HCT116 (cell line): ENCODE measurements around the gene DNM3. TPM values are rescaled to one million over a fixed set of nuclear protein-coding genes. Genes with fewer than 3 reads are reported as not detected.

Experiments
- ATAC-seq: fragments of 200-7000 bp; cut with Tn5 transposase; 2 replicates; pipeline ENCODE4 v1.9.1; 2020; ENCODE audit warnings: mild to moderate bottlenecking, moderate library complexity
- BruUV-seq: library from RNA; stranded (reverse); fragments of 400-500 nt; replicated peaks from 2 replicates; lab custom pipeline; 2021; lab: Mats Ljungman, UMichigan
- CTCF ChIA-PET: fragments of 300-600 bp; sonication (Branson Sonifier 250); formaldehyde crosslinking; loops from one replicate; lab custom pipeline; 2021; ENCODE audit warnings: antibody characterized with exemption; lab: Charles Lee
- POLR2A ChIA-PET: fragments of 300-600, 350-600 bp; sonication (Branson Sonifier 250); formaldehyde crosslinking; loops from one replicate; lab custom pipeline; 2021; ENCODE audit warnings: antibody characterized with exemption; lab: Charles Lee
- RAD21 ChIA-PET, 2 experiments: fragments of 300-600 bp; sonication (Branson Sonifier 250); formaldehyde crosslinking; loops; one replicate each; lab custom pipeline; 2023; ENCODE audit warnings: low total read pairs in 2 of 2; ENCODE audit not compliant: uncharacterized antibody in 2 of 2, unreplicated experiment in 2 of 2, low non-redundant PET in 1 of 2; lab: Charles Lee
- DNase-seq: peaks from one replicate; pipeline ENCODE4 v3.0.0-alpha.2; 2010; ENCODE audit warnings: low read depth, low spot score
- H2AFZ ChIP-seq: fragments of 200-600 bp; shearing (Covaris generic), sonication (generic); 2 replicates; pipeline ENCODE4 v1.6.1; 2017; ENCODE audit warnings: low read depth, mixed run types, mixed read lengths, antibody characterized with exemption, low read length; ENCODE audit not compliant: poor library complexity, severe bottlenecking
- H3K27ac ChIP-seq: 2 replicates; pipeline ENCODE4 v1.5.1; 2012; ENCODE audit warnings: low read depth, low read length
- H3K27me3 ChIP-seq: fragments of 200-600 bp; sonication (generic); 2 replicates; pipeline ENCODE4 v1.6.1; 2016; ENCODE audit warnings: mixed run types, low read length, mixed read lengths; ENCODE audit not compliant: insufficient read depth
- H3K36me3 ChIP-seq, 2 experiments: fragments of 200-500 bp in 1 of 2; fragments of 200-600 bp in 1 of 2; sonication (Bioruptor generic) in 1 of 2; sonication (generic) in 1 of 2; 2 replicates each; pipeline versions ENCODE4 v1.5.1 to v1.6.1; 2014 to 2016; ENCODE audit warnings: low read length in 2 of 2, inconsistent platforms in 1 of 2, mixed read lengths in 1 of 2, mixed run types in 1 of 2; ENCODE audit not compliant: insufficient read depth in 2 of 2, control insufficient read depth in 1 of 2
- H3K4me1 ChIP-seq, 2 experiments: fragments of 200-600 bp in 1 of 2; sonication (generic) in 1 of 2; 2 replicates each; pipeline versions ENCODE4 v1.5.1 to v1.6.1; 2012 to 2017; ENCODE audit warnings: low read length in 2 of 2, inconsistent platforms in 1 of 2, mild to moderate bottlenecking in 1 of 2, mixed read lengths in 1 of 2, mixed run types in 1 of 2, moderate library complexity in 1 of 2; ENCODE audit not compliant: insufficient read depth in 2 of 2, control insufficient read depth in 1 of 2
- H3K4me2 ChIP-seq: fragments of 200-600 bp; sonication (generic); 2 replicates; pipeline ENCODE4 v1.6.1; 2017; ENCODE audit warnings: mixed run types, low read length, mixed read lengths
- H3K4me3 ChIP-seq, 2 experiments: fragments of 200-600 bp in 1 of 2; sonication (generic) in 1 of 2; replicated peaks in 1 of 2; 2 replicates each; pipeline ENCODE4 v1.5.1; 2011 to 2016; ENCODE audit warnings: low read length in 2 of 2, control low read depth in 1 of 2, low read depth in 1 of 2, mild to moderate bottlenecking in 1 of 2, mixed read lengths in 1 of 2, mixed run types in 1 of 2
- H3K79me2 ChIP-seq: fragments of 200-600 bp; sonication (generic); 2 replicates; pipeline ENCODE4 v1.6.1; 2017; ENCODE audit warnings: mild to moderate bottlenecking, mixed run types, low read length, moderate library complexity, mixed read lengths; ENCODE audit not compliant: insufficient read depth
- H3K9ac ChIP-seq: fragments of 200-600 bp; sonication (generic); 2 replicates; pipeline ENCODE4 v1.6.1; 2016; ENCODE audit warnings: low read length, mixed read lengths
- H3K9me2 ChIP-seq: fragments of 200-600 bp; sonication (generic), shearing (Covaris generic); 2 replicates; pipeline ENCODE4 v1.6.1; 2017; ENCODE audit warnings: mixed run types, mild to moderate bottlenecking, moderate library complexity; ENCODE audit not compliant: insufficient read depth
- H3K9me3 ChIP-seq, 2 experiments: fragments of 200-500 bp in 1 of 2; fragments of 200-600 bp in 1 of 2; sonication (Bioruptor generic) in 1 of 2; sonication (generic) in 1 of 2; 2 replicates each; pipeline ENCODE4 v1.6.1; 2014 to 2017; ENCODE audit warnings: low read length in 2 of 2, mixed read lengths in 2 of 2, inconsistent platforms in 1 of 2, low read depth in 1 of 2, mild to moderate bottlenecking in 1 of 2, mixed run types in 1 of 2, moderate library complexity in 1 of 2; ENCODE audit not compliant: control insufficient read depth in 1 of 2, insufficient read depth in 1 of 2
- H4K20me1 ChIP-seq: fragments of 200-600 bp; sonication (generic), shearing (Covaris generic); 2 replicates; pipeline ENCODE4 v1.6.1; 2017; ENCODE audit warnings: mixed run types, mild to moderate bottlenecking, moderate library complexity; ENCODE audit not compliant: insufficient read depth
- ATF3 ChIP-seq: IDR thresholded peaks from 2 replicates; pipeline ENCODE4 v1.6.1; 2012
- CBX3 ChIP-seq: IDR thresholded peaks from 2 replicates; pipeline ENCODE4 v1.6.1; 2012; ENCODE audit warnings: low read depth
- CEBPB ChIP-seq: IDR thresholded peaks from 2 replicates; pipeline ENCODE4 v1.6.1; 2012; ENCODE audit warnings: low read depth
- ELF1 ChIP-seq: IDR thresholded peaks from 2 replicates; pipeline ENCODE4 v1.6.1; 2012; ENCODE audit warnings: low read depth, borderline replicate concordance
- FOSL1 ChIP-seq: IDR thresholded peaks from 2 replicates; pipeline ENCODE4 v1.6.1; 2012; ENCODE audit warnings: low read depth
- JUND ChIP-seq: IDR thresholded peaks from 2 replicates; pipeline ENCODE4 v1.6.1; 2012
- MAX ChIP-seq: IDR thresholded peaks from 2 replicates; pipeline ENCODE4 v1.6.1; 2012
- POLR2A ChIP-seq: IDR thresholded peaks from 2 replicates; pipeline ENCODE4 v1.7.0; 2011; ENCODE audit warnings: borderline replicate concordance; ENCODE audit not compliant: insufficient read depth, insufficient read length; ENCODE audit errors: extremely low read depth
- POLR2AphosphoS5 ChIP-seq: IDR thresholded peaks from 2 replicates; pipeline ENCODE4 v1.6.1; 2011; ENCODE audit warnings: mild to moderate bottlenecking, low read depth, low read length, moderate library complexity
- RAD21 ChIP-seq: IDR thresholded peaks from 2 replicates; pipeline ENCODE4 v1.6.1; 2012; ENCODE audit warnings: low read depth, mild to moderate bottlenecking
- SRF ChIP-seq: IDR thresholded peaks from 2 replicates; pipeline ENCODE4 v1.6.1; 2012; ENCODE audit warnings: low read depth
- YY1 ChIP-seq: IDR thresholded peaks from 2 replicates; pipeline ENCODE4 v1.6.1; 2011; ENCODE audit warnings: low read length, low read depth, moderate library complexity, mild to moderate bottlenecking; ENCODE audit not compliant: insufficient replicate concordance; ENCODE audit errors: extremely low read depth
- ZBTB33 ChIP-seq: IDR thresholded peaks from 2 replicates; pipeline ENCODE4 v1.6.1; 2011; ENCODE audit warnings: mild to moderate bottlenecking, low read length, moderate library complexity; ENCODE audit not compliant: insufficient replicate concordance; ENCODE audit errors: extremely low read depth
- ZFX ChIP-seq: fragments of 450-650 bp; IDR thresholded peaks from 2 replicates; pipeline ENCODE4 v1.6.1; 2017
- ZNF274 ChIP-seq: fragments of 200-500 bp; sonication (Bioruptor generic); IDR thresholded peaks from 2 replicates; pipeline ENCODE4 v1.6.1; 2014; ENCODE audit warnings: mild to moderate bottlenecking, low read depth, low read length, inconsistent platforms
- intact Hi-C: fragments of 100-400 bp; cut with micrococcal nuclease; formaldehyde crosslinking; loops from 2 replicates; pipeline ENCODE4 v1.10.0; 2022
- total RNA-seq: library from RNA; stranded (reverse); gene quantifications from one replicate; pipeline ENCODE4 v1.2.1, GENCODE V29; 2021; ENCODE audit not compliant: unreplicated experiment

Gene DNM3
- total RNA-seq, 1 experiment from 2014 or later: 3.1 TPM

- DNase-seq: no peak
- no peak overlapping the region for H3K27ac ChIP-seq
- no peak overlapping the region for H3K4me2 ChIP-seq
- H3K9me2 ChIP-seq: no peaks in the 10 kb centered on the region
- H3K9ac ChIP-seq: no peak overlapping the region
- intact Hi-C loops: no loop called here
- no peaks in the 10 kb centered on the region for H3K9me3 ChIP-seq
- no TSS peak for BruUV-seq
- ChIA-PET POLR2A (no interaction called here), CTCF (no interaction called here)
- TF ChIP-seq FOSL1 (no peak), CEBPB (no peak), YY1 (no peak), RAD21 (no peak), ELF1 (no peak), ZBTB33 (no peak), POLR2A (no peak), ZNF274 (no peak), MAX (no peak), POLR2AphosphoS5 (no peak), JUND (no peak), SRF (no peak), ZFX (no peak), ATF3 (no peak), CBX3 (no peak)
- TF ChIP-seq, all 23 proteins: peak for 0
- RAD21 ChIA-PET: no interaction called here
- Histone ChIP-seq H3K4me3 (no peak overlapping the region), H2AFZ (no peak overlapping the region), H3K79me2 (no peaks in the 10 kb centered on the region), H3K4me1 (no peaks in the 10 kb centered on the region), H4K20me1 (no peaks in the 10 kb centered on the region), H3K36me3 (no peaks in the 10 kb centered on the region), H3K27me3 (no peaks in the 10 kb centered on the region)
- no peak for ATAC-seq
Measured at GRCh38 chr1:172425339-172425738, 584.0 kb downstream of the DNM3 start.
